ENCODE results near the gene C13orf46. TPM values are rescaled to one million over a fixed set of nuclear protein-coding genes. Genes with fewer than 3 reads are reported as not detected.

C13orf46 gene
- polyA plus RNA-seq, 1 experiment = 0.35 TPM

GRCh38 chr13:113982296-113982661 is 8.4 kb upstream of the C13orf46 start:
- POLR2A ChIA-PET = no interaction called here
- Histone ChIP-seq H3K4me3 (ENCODE audit: low read depth, low read length) (no peak overlapping the region), H3K9me3 (ENCODE audit: control insufficient read depth, insufficient read depth, low read length) (peaks cover 4% of the 10 kb centered on the region; the same call in 1 of the 2 replicates), H3K27me3 (ENCODE audit: control insufficient read depth, insufficient read depth, low read length) (no peaks in the 10 kb centered on the region), H3K27ac (ENCODE audit: low read depth, low read length) (no peak overlapping the region)
- CTCF ChIA-PET = no interaction called here
- DNase-seq (ENCODE audit: low read depth, low spot score) = no peak
- no peak for TF ChIP-seq CTCF (IDR thresholded peaks at IDR 0.05; ENCODE audit: low read depth, low read length)

- no peak for TF ChIP-seq CTCF (IDR thresholded peaks at IDR 0.05; ENCODE audit: low read depth, low read length)
- no peaks in the 10 kb centered on the region for H3K27me3 ChIP-seq (ENCODE audit: control insufficient read depth, insufficient read depth, low read length)
- H3K9me3 ChIP-seq (ENCODE audit: control insufficient read depth, insufficient read depth, low read length) = peaks cover 4% of the 10 kb centered on the region; the same call in 1 of the 2 replicates
- ChIA-PET POLR2A (no interaction called here), CTCF (no interaction called here)
- no peak for DNase-seq (ENCODE audit: low read depth, low spot score)
- no peak overlapping the region for H3K4me3 ChIP-seq (ENCODE audit: low read depth, low read length)
- H3K27ac ChIP-seq (ENCODE audit: low read depth, low read length) = no peak overlapping the region
Measured at GRCh38 chr13:113981611-113982295, 7.9 kb upstream of the C13orf46 start.

- H3K27ac ChIP-seq (ENCODE audit: low read depth, low read length) = no peak overlapping the region
- no peaks in the 10 kb centered on the region for H3K27me3 ChIP-seq (ENCODE audit: control insufficient read depth, insufficient read depth, low read length)
- DNase-seq (ENCODE audit: low read depth, low spot score) = no peak
- TF ChIP-seq CTCF (IDR thresholded peaks at IDR 0.05; ENCODE audit: low read depth, low read length) = no peak
- H3K4me3 ChIP-seq (ENCODE audit: low read depth, low read length) = no peak overlapping the region
- ChIA-PET POLR2A (no interaction called here), CTCF (no interaction called here)
- H3K9me3 ChIP-seq (ENCODE audit: control insufficient read depth, insufficient read depth, low read length) = peaks cover 4% of the 10 kb centered on the region; the same call in 1 of the 2 replicates
Measured at GRCh38 chr13:113981194-113981605, 7.3 kb upstream of the C13orf46 start.

- H3K4me3 ChIP-seq (ENCODE audit: low read depth, low read length) = no peak overlapping the region
- POLR2A ChIA-PET = no interaction called here
Measured at GRCh38 chr13:113980489-113981064, 6.7 kb upstream of the C13orf46 start.

More at GRCh38 chr13:113980489-113981064, 6.7 kb upstream of the C13orf46 start:
- Histone ChIP-seq H3K27me3 (ENCODE audit: control insufficient read depth, insufficient read depth, low read length) (no peaks in the 10 kb centered on the region), H3K27ac (ENCODE audit: low read depth, low read length) (no peak overlapping the region), H3K9me3 (ENCODE audit: control insufficient read depth, insufficient read depth, low read length) (peaks cover 4% of the 10 kb centered on the region; the same call in 1 of the 2 replicates)
- no peak for DNase-seq (ENCODE audit: low read depth, low spot score)
- no peak for TF ChIP-seq CTCF (IDR thresholded peaks at IDR 0.05; ENCODE audit: low read depth, low read length)
- CTCF ChIA-PET = no interaction called here

All from AG04450 (cell line).